AG08396 (cell line): ENCODE measurements around the gene G6PC2.

Source experiments
- DNase-seq: peaks from one replicate; pipeline ENCODE4 v3.0.0; 2012; ENCODE audit warnings: low spot score, mixed read lengths

The G6PC2 gene

GRCh38 chr2:168945508-168945907 is 44.4 kb downstream of the G6PC2 start:
- DNase-seq, result no peak

- peak; percentile 20 for DNase-seq
Observed at GRCh38 chr2:168948621-168949212, 47.6 kb downstream of the G6PC2 start.

GRCh38 chr2:168949324-168949723 is 48.2 kb downstream of the G6PC2 start:
- DNase-seq, result no peak

- no peak for DNase-seq
Observed at GRCh38 chr2:168951871-168952270, 50.8 kb downstream of the G6PC2 start.

- DNase-seq, result no peak
Observed at GRCh38 chr2:168952424-168952823, 51.3 kb downstream of the G6PC2 start.

- no peak for DNase-seq
Observed at GRCh38 chr2:168954256-168954655, 53.2 kb downstream of the G6PC2 start.

GRCh38 chr2:168955321-168955720 is 54.2 kb downstream of the G6PC2 start:
- DNase-seq, result no peak

GRCh38 chr2:168956392-168956791 is 55.3 kb downstream of the G6PC2 start:
- DNase-seq, result no peak
